A673 (cell line): Measurements from ENCODE around the gene RXRB. TPM values are rescaled to one million over a fixed set of nuclear protein-coding genes. Genes with fewer than 3 reads are reported as not detected.

Source experiments
- BruUV-seq: library from RNA; stranded (reverse); fragments of 400-500 nt; replicated peaks from 2 replicates; lab custom pipeline; 2021; lab: Mats Ljungman, UMichigan
- CTCF ChIA-PET: fragments of 300-600 bp; sonication (Branson Sonifier 250); formaldehyde crosslinking; loops from one replicate; lab custom pipeline; 2022; ENCODE audit warnings: antibody characterized with exemption; lab: Charles Lee
- POLR2A ChIA-PET: fragments of 300-600 bp; sonication (Branson Sonifier 250); formaldehyde crosslinking; loops from one replicate; lab custom pipeline; 2022; ENCODE audit warnings: antibody characterized with exemption; ENCODE audit not compliant: low non-redundant PET; lab: Charles Lee
- DNase-seq: peaks from one replicate; pipeline ENCODE4 v3.0.0-alpha.2; 2015; ENCODE audit warnings: low spot score
- H3K27ac ChIP-seq: fragments of 200-600 bp; sonication (generic); 2 replicates; pipeline ENCODE4 v1.5.1; 2016; ENCODE audit warnings: mixed run types, low read depth, mild to moderate bottlenecking, mixed read lengths, antibody characterized with exemption, low read length; ENCODE audit not compliant: poor library complexity, severe bottlenecking
- H3K27me3 ChIP-seq: fragments of 200-600 bp; sonication (generic); replicated peaks from 2 replicates; pipeline ENCODE4 v1.6.1; 2017; ENCODE audit warnings: mixed run types, low read depth, mild to moderate bottlenecking, mixed read lengths, antibody characterized with exemption, low read length; ENCODE audit not compliant: insufficient read depth, poor library complexity
- H3K36me3 ChIP-seq: fragments of 200-600 bp; sonication (generic); 2 replicates; pipeline ENCODE4 v1.6.1; 2016; ENCODE audit warnings: mixed run types, mild to moderate bottlenecking, mixed read lengths, antibody characterized with exemption, low read length; ENCODE audit not compliant: insufficient read depth, poor library complexity, severe bottlenecking
- H3K4me1 ChIP-seq: fragments of 200-600 bp; sonication (generic); 2 replicates; pipeline ENCODE4 v1.6.1; 2017; ENCODE audit warnings: mixed run types, mild to moderate bottlenecking, mixed read lengths, antibody characterized with exemption, low read length; ENCODE audit not compliant: insufficient read depth, poor library complexity, severe bottlenecking
- H3K4me3 ChIP-seq: fragments of 200-600 bp; sonication (generic); 2 replicates; pipeline ENCODE4 v1.5.1; 2016; ENCODE audit warnings: low read depth, mixed run types, mild to moderate bottlenecking, mixed read lengths, low read length; ENCODE audit not compliant: poor library complexity, severe bottlenecking
- H3K9me3 ChIP-seq: fragments of 200-600 bp; sonication (generic); 2 replicates; pipeline ENCODE4 v1.6.1; 2016; ENCODE audit warnings: mixed run types, low read depth, mild to moderate bottlenecking, mixed read lengths, antibody characterized with exemption, low read length; ENCODE audit not compliant: poor library complexity, severe bottlenecking
- CTCF ChIP-seq: fragments of 300-800, 200-600 bp; sonication (generic); conservative IDR thresholded peaks from 2 replicates; pipeline ENCODE4 v1.5.1; 2017; ENCODE audit warnings: low read depth, mild to moderate bottlenecking, antibody characterized with exemption, low read length, moderate library complexity, mixed read lengths
- EZH2 ChIP-seq: fragments of 200-600 bp; sonication (generic); IDR thresholded peaks from 2 replicates; pipeline ENCODE4 v1.6.1; 2017; ENCODE audit warnings: borderline replicate concordance, low read depth, mild to moderate bottlenecking, mixed read lengths, antibody characterized with exemption, low read length; ENCODE audit not compliant: poor library complexity, severe bottlenecking
- intact Hi-C: fragments of 100-400 bp; cut with micrococcal nuclease; formaldehyde crosslinking; loops from one replicate; pipeline ENCODE4 v1.10.0; 2022; ENCODE audit not compliant: unreplicated experiment
- total RNA-seq: library from RNA; stranded (reverse); gene quantifications from 2 replicates; pipeline ENCODE4 v1.2.3, GENCODE V29; 2021

The RXRB gene
- total RNA-seq, 1 experiment from 2014 or later: 43.6 TPM

- Histone ChIP-seq H3K36me3 (peaks cover 44% of the 10 kb centered on the region), H3K4me1 (peaks cover 15% of the 10 kb centered on the region), H3K4me3 (no peak overlapping the region), H3K27ac (no peak overlapping the region), H3K27me3 (no peaks in the 10 kb centered on the region), H3K9me3 (no peaks in the 10 kb centered on the region)
- BruUV-seq: no TSS peak
- TF ChIP-seq EZH2: no peak
- peak; percentile 82 for TF ChIP-seq CTCF
- CTCF ChIA-PET: no interaction called here
- intact Hi-C loops: no loop called here
- POLR2A ChIA-PET: no interaction called here
- peak; percentile 78 for DNase-seq
Measured at GRCh38 chr6:33197431-33198048, 2.9 kb downstream of the RXRB start.

- BruUV-seq: no TSS peak
- CTCF ChIA-PET: no interaction called here
- no peak for DNase-seq
- Histone ChIP-seq H3K27me3 (no peaks in the 10 kb centered on the region), H3K4me1 (peaks cover 7% of the 10 kb centered on the region), H3K27ac (no peak overlapping the region), H3K4me3 (no peak overlapping the region), H3K36me3 (peaks cover 36% of the 10 kb centered on the region), H3K9me3 (no peaks in the 10 kb centered on the region)
- intact Hi-C loops: no loop called here
- TF ChIP-seq CTCF (no peak), EZH2 (no peak)
- POLR2A ChIA-PET: no interaction called here
Measured at GRCh38 chr6:33195304-33196165, 4.9 kb downstream of the RXRB start.

- no peak overlapping the region for H3K4me3 ChIP-seq
- H3K9me3 ChIP-seq: no peaks in the 10 kb centered on the region
- no peaks in the 10 kb centered on the region for H3K27me3 ChIP-seq
- no peak for DNase-seq
- intact Hi-C loops: no loop called here
- no TSS peak for BruUV-seq
- TF ChIP-seq CTCF (no peak), EZH2 (no peak)
- H3K4me1 ChIP-seq: peaks cover 7% of the 10 kb centered on the region
- H3K27ac ChIP-seq: no peak overlapping the region
- ChIA-PET CTCF (no interaction called here), POLR2A (interaction anchor here (0.7 kb wide), 1 partner anchor 1575 kb away, joined by 3 read pairs; no protein-coding TSS in a partner anchor)
- peaks cover 36% of the 10 kb centered on the region for H3K36me3 ChIP-seq
Measured at GRCh38 chr6:33194431-33194979, 6.0 kb downstream of the RXRB start.
